GM04503 (cell line): Measurements from ENCODE around the gene DZIP1.
"Not testable (repeated sequence)": the region's sequence is repeated elsewhere in the genome, so short reads cannot be mapped to it uniquely, and the experiment has no call there.

Experiments
- DNase-seq: peaks from one replicate; pipeline ENCODE4 v3.0.0-alpha.2; 2012; ENCODE audit warnings: low read depth

The DZIP1 gene

GRCh38 chr13:95601216-95601615 is 43.3 kb downstream of the DZIP1 start:
- DNase-seq: no peak

- DNase-seq: no peak
Observed at GRCh38 chr13:95596701-95597100, 47.8 kb downstream of the DZIP1 start.

GRCh38 chr13:95593462-95593861 is 51.0 kb downstream of the DZIP1 start:
- DNase-seq: no peak

DNA sequence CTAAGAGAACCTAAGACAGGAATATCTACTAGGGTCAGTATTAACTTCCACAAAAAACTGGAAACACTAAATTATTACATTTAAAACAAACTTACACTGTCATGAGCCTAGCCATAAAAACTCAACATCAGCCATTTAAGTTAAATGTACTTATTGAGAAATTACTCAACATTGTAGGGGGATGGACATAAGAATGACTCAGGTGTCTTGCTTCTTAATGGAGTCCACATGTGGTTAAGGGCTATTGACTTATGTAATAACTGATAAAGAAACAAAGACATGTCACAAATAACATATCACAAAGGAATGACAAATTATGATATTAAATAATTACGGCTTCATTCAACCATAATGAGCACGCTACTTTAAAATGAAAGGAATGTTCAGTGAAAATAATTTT is 55.8 kb downstream of the DZIP1 start:
- DNase-seq: no peak

- no peak for DNase-seq
Observed at GRCh38 chr13:95588134-95588533, 56.4 kb downstream of the DZIP1 start.

DNA sequence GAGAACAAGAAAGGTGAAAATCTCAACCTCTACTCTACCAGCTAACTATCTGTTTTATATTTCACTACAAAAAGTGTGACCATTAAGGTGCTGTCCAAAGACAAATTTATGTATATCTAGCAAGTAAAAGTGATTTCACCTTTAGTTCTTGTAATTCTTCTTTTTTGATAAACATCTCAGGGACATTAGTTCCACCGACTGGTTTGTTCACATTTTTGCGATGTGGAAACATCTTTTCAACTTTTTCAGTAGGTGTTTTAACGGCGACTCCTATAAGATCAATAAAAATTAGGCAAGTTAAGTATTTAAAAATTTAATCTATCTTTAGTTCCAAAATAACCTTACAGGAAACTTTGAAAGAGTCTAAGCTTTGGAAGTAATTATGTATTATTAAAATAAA is 58.6 kb downstream of the DZIP1 start:
- DNase-seq: no peak

GRCh38 chr13:95579303-95579702 is 65.2 kb downstream of the DZIP1 start:
- no peak for DNase-seq

- no peak for DNase-seq
Observed at GRCh38 chr13:95573221-95573620, 71.3 kb downstream of the DZIP1 start.

GRCh38 chr13:95571941-95572340 is 72.6 kb downstream of the DZIP1 start:
- no peak for DNase-seq

DNA sequence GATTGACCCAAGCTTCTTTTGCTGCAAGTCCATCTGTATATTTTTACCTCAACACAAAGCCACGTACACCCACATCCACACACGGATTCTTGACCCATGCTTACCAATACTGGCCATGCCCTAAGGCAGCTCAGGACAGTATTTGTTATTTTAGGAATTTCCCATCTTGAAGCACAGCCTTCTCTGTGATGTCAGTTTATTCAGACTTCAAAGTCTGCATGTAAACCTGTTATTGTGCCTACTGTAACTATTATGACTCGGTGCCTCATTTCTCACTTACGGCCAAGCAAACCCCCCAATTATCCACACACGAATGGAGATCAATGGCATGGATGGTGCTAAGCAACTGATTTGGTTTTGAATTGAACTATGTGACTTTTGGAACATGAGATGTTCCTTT is 74.5 kb downstream of the DZIP1 start:
- no peak for DNase-seq

DNA sequence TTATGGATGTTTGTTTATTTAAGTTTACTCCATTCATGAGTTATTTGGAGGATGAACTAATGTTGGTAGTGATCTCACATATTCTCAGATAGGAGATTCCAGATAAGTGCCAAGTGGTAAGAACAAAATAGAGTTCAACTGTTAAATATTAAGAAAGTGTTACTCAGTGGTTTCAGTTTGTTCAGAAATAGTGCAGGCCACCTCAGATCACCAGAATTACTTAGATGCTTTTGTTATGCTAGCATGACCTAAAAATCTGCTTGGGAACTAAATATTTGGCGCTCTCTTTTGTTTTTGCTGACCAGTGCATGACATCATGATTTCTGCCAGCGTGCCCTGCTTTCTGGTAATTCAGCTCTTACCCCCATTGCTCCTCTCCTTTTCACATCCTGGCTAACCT is 76.4 kb downstream of the DZIP1 start:
- DNase-seq: no peak

DNA sequence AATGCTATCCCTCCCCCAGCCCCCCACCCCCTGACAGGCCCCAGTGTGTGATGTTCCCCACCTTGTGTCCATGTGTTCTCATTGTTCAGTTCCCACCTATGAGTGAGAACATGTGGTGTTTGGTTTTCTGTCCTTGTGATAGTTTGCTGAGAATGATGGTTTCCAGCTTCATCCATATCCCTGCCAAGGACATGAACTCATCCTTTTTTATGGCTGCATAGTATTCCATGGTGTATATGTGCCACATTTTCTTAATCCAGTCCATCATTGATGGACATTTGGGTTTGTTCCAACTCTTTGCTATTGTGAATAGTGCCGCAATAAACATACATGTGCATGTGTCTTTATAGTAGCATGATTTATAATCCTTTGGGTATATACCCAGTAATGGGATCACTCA is 78.7 kb downstream of the DZIP1 start:
- not testable (repeated sequence) for DNase-seq

DNA sequence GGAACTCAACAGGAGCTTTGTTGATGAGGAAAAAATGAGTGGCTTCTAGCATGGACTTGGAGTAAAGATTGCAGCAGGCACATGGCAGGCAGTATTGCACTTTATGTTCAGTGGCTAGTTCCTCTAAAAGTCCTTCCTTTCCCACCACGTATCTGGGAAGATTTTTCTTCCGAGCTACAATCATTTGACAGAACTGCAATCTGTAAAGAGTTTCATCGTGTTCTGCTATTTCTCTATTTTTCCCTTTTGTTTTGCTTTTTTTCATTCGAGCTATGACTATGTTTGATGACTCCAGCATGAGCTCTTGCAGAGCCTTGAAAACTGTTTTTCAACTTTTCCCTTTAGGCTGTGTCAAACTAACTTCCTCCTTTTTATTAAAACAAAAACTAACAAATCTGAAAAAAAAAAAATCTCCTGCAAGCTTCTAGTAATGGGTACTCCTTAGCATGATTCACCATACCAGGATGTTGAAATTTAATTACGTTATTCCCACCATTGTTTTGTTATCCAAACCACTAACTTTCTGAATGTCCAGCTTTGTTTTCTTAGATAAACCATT is 79.7 kb downstream of the DZIP1 start:
- DNase-seq: peak; percentile 16

- no peak for DNase-seq
Observed at GRCh38 chr13:95564091-95564490, 80.4 kb downstream of the DZIP1 start.

DNA sequence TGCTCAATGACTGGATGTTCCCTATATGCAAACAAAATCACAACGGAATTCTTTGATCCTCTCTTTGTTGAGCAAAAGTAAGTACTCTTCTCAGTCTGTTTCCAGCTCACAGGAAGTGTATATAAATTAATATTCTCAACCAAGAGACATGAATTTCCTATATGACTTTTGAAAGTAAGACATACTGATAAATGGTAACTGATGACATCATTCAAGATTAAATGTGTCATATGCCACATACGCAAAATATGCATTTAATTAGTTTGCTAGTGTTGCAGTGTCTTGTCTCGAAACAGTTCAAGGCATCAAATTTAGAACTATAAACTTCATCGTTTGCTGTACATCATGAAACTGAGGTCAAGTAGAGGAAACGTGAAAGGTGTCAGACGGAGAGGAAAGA is 84.1 kb downstream of the DZIP1 start:
- no peak for DNase-seq

DNA sequence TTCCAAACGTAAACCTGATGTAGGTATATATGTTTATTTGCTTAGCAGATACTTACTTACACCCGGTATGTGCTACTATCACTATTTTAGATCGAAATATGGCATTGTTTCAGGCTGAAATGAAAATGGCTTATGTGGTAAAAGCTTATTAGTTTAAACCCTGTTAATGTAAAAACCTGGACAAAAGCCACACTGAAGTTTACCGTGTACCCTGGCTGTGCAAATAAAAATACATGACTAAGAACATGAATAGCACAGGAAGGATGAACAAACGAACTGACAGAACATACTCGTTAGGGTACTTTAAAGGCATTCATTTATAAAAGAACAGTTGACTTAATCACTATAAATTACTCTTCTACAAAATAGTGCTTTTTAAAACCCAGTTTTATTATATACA is 85.4 kb downstream of the DZIP1 start:
- no peak for DNase-seq

DNA sequence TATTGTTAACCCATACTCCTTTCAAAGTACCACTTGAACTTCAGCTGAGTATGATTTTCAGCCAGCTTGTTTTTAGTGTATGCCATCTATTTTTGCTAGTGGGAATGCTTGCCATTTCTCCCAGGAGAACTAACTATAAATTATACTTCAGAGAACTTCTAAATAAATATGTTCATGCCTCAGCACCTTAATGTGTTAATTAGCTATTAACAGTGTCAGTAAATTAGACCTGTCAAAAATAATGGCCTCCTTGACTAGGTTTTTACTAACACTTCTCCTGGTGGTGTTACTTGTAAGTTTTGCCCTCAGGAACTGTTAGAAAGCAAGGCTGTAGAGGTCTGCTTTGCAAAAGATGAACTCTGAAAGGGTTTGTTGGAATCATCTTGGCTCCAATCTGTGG is 87.5 kb downstream of the DZIP1 start:
- no peak for DNase-seq

DNA sequence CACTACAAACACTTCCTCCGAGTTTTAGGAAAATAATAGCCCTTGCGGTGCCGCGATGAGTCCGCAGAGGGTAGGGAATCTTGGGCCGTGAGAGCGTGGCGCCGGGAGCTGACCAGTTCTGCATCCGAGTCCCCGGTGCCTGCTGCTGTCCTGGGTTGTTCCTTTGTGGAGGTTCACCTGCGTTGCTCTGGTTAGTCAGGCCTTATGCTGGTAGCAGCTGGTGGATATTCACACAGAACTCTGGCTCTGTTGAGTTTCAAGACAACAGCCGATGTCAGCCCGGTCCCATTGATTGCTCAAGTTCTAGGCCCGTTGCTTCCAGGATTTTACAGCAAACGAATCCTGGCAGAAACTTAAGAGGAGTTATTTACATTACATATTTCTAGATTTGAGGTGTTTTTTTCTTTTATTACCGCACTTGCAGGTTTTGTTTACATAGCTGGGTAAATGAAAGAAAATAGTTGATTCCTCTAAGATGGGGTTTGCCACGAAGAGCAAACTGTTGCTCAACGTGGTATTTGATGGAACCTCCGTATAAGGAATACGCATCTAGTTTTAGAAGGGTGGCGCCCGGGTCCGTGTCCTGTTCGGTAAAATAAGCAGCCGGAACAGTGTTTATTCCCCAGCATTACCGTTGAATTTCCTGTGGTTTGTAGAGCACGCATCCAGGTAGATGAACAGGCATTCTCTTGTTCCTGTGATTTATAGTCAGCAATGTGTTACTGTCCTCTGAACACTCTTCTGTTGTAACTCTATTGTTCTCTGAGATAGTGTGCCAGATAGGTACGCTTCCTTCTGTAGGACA is 90.7 kb downstream of the DZIP1 start:
- no peak for DNase-seq

- no peak for DNase-seq
Observed at GRCh38 chr13:95552539-95553441, 91.7 kb downstream of the DZIP1 start, which contains the start of gene CLDN10. CLDN10 (plus strand) TSS chr13:95552720; CDS start chr13:95552754, 34 bp downstream.

GRCh38 chr13:95552208-95552538 is 92.3 kb downstream of the DZIP1 start:
- DNase-seq: no peak

DNA sequence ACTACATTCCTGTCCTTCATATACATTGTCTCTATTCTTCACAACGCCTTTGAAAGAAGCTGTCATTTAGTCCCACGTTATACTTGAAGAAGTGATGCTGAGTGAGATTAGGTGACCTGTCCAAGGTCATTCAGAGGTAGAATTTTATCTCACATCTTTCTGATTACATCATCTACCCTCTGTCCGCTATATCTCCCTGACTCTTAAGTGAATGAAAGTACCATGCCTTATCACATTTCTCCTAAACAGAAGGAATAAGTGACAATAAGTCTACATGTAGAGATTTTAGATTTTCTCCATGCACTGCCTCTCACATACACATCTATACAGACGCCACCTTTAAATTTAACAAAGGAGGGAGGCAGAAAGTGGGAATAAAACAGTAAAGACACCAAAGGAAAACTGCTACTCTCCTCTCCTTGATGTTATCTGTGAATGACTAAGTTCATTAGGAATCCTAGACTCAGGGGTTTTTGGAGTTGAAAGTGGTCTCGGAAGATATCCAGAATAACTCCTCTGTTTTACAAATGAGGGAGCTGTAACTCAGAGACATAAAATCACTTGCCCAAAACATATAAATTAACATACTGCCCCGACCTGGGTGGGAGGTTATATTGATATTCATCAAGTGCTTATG is 96.9 kb downstream of the DZIP1 start:
- DNase-seq: no peak

DNA sequence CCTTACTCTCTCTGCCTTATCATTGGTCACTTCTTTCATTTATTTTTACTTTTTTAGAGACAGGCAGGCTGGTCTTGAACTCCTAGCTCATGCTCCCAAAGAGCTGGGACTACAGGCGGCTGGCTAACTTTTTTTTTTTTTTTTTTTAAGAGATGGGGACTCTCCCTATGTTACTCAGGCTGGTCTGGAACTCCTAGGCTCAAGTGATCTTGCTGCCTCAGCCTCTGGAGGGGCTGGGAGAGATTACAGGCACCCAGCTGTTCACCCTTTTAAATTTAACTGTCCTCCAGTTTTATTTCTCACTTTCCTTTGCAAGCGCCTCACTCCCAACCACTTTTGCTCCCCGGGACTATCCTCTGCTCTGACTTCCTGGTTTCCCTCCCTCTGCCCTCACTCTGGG is 97.6 kb downstream of the DZIP1 start:
- DNase-seq: no peak

GRCh38 chr13:95544293-95544692 is 100.2 kb downstream of the DZIP1 start:
- no peak for DNase-seq
